ENCODE measurements around the gene LBHD2.
"Not testable (repeated sequence)": the region's sequence is repeated elsewhere in the genome, so short reads cannot be mapped to it uniquely, and the experiment has no call there.

The LBHD2 gene

GRCh38 chr14:103084021-103084919 lies at the start of gene LBHD2:
LBHD2 (plus strand) TSS chr14:103084210; CDS start chr14:103086013, 1,803 bp downstream.
- ATAC-seq (no peak), DNase-seq (no peak)

DNA sequence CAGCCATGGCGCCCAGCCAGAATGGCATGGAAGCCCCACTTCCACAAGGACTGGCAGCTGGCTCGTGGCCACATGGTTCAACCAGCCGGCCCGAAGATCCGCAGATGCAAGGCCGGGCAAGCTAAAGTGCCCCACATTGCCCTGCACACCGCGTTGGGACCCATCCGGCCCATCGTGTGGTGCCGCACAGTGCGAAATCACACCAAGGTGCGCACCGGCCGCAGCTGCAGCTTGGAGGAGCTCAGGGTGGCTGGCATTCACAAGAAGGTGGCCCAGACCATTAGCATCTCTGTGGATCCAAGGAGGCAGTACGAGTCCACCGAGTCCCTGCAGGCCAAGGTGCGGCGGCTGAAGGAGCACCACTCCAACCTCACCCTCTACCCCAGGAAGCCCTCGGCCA lies 42.5 kb upstream of the LBHD2 start:
- ATAC-seq, result no peak
- DNase-seq, result no peak

DNA sequence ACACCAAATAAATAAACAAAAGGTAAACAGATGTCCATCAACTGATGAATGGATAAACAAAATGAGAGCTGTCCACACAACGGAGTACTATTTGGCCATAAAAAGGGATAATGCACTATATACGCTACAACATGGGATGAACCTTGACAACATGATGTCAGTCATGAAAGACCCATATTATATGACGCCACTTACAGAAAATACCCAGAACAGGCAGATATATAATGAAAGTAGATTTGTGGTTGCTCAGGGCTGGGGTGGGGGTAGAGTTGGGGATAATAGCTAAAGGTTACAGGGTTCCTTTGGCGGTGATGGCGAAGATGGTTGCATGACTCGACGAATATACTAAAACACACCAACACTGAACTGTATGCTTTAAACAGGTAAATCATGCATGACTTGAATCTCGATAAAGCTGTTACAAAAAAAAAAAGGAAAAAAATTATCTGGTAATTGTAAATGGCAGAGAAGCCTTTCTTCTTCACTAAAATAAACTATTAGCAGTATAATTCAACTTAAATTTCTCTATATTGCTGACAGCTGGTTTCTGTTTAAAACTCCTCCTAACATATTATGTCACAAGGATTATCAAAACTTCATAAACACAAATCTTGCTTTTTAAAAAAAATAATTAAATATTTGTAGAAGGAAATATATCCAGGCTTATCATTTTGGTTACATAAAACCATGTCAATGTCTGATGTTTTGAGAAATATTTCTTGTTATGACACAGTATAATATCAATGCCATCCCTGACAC lies 40.6 kb upstream of the LBHD2 start:
- no peak for DNase-seq
- ATAC-seq, result no peak

GRCh38 chr14:103045371-103045869 lies 38.6 kb upstream of the LBHD2 start:
- DNase-seq, result no peak
- ATAC-seq, result no peak

DNA sequence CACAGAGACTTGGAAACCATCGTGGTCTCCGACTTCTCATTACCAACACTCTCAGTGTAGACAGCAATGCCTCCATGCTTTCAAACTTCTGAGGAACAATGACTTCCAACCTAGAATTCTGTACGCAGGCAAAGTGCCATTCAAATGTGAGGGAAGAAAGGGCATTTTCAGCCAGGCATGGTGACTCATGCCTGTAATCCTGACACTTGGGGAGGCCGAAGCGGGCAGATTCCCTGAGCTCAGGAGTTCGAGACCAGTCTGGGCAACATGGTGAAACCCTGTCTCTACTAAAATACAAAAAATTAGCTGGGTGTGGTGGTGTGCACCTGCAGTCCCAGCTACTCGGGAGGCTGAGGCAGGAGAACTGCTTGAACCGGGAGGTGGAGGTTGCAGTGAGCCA lies 36.6 kb upstream of the LBHD2 start:
- ATAC-seq, DNase-seq: not testable (repeated sequence)

DNA sequence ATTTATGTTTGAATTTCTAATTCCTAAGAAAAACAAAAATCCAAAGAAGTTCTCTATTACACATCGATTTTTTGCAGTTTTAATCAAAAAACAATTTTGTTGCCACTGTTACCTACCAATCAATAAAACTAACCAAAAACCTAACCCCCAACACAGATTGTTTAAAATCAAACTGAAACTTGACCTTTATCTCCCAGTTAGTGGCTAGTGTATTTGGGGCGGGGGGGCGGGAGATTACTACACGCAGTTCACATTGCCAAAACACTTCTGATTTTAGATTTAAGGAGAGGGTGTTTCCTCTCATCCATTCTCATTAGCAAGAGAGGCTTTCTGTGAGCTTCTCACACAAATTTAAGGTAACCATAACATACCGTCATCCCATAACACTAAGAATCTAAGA lies 33.1 kb upstream of the LBHD2 start:
- ATAC-seq, result no peak
- DNase-seq, result no peak

- no peak for DNase-seq
- ATAC-seq, result no peak
These were observed 31.6 kb upstream of the LBHD2 start for GRCh38 chr14:103052407-103052806.

GRCh38 chr14:103055695-103056094 lies 28.3 kb upstream of the LBHD2 start:
- no peak for ATAC-seq
- DNase-seq, result no peak

GRCh38 chr14:103056322-103057027 lies 27.5 kb upstream of the LBHD2 start:
- DNase-seq (no peak), ATAC-seq (no peak)

DNA sequence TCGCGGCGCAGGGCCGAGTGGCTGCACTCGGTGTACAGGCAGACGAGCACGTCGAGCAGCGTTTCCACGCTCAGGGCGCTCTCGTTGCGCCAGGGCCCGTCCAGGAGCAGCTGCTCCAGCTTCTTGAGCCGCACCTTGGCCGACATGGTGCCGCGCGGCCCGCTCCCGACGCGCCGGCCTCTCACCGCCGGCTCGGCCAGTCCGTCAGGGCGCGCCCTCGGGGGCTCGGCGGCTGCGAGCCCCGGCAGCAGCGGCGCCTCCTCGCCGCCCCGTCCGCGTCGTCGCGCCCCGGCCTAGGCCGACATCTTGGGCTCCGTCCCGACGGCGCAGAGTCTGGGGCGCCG lies 27.0 kb upstream of the LBHD2 start:
- DNase-seq (no peak), ATAC-seq (no peak)

GRCh38 chr14:103057372-103058163 lies 26.4 kb upstream of the LBHD2 start, which contains the start of gene CDC42BPB:
CDC42BPB (minus strand) TSS chr14:103057549; CDS start chr14:103057173, 376 bp downstream.
- DNase-seq (peak; percentile 59), ATAC-seq (peak; percentile 89)

GRCh38 chr14:103058164-103059055 lies 25.6 kb upstream of the LBHD2 start:
- DNase-seq, result no peak
- no peak for ATAC-seq

DNA sequence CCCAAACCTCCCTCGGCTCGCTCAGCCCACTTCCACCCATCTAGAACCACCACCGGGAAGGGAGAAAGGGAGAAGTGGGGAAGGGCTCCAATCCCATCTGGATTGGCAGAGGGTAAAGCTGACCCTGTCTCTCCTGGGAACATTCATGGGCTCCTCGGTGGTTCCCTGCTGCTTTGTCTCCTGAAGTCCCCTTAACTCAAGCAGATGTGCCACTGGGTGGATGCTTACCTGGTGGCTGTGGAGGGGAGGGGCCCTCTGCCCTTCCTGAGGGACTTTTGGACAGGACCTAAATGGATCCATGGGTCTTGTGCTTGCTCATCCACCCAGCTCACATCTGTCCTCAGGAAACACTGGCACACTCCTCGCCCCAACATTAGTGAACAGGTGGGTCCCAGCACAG lies 24.5 kb upstream of the LBHD2 start:
- DNase-seq (no peak), ATAC-seq (no peak)

- ATAC-seq (no peak), DNase-seq (no peak)
These were observed 22.5 kb upstream of the LBHD2 start for GRCh38 chr14:103061482-103061976.

DNA sequence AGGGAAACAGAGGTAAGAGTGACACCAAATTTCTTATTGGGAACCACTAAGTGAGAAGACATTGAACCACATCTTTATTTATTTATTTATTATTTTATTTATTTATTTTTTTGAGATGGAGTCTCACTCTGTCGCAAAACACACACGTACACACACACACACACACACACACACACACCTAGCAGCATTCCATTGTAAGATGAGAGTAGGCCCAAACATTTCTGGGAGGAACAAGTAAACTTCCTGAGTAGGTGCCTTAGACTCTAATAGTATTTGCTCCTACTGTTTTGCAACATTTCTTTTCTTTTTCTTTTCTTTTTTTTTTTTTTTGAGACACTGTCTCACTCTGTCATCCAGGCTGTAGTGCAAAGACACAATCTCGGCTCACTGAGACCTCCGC lies 19.6 kb upstream of the LBHD2 start:
- DNase-seq (no peak), ATAC-seq (no peak)

GRCh38 chr14:103064978-103065377 lies 19.0 kb upstream of the LBHD2 start:
- DNase-seq, result no peak
- ATAC-seq, result no peak

DNA sequence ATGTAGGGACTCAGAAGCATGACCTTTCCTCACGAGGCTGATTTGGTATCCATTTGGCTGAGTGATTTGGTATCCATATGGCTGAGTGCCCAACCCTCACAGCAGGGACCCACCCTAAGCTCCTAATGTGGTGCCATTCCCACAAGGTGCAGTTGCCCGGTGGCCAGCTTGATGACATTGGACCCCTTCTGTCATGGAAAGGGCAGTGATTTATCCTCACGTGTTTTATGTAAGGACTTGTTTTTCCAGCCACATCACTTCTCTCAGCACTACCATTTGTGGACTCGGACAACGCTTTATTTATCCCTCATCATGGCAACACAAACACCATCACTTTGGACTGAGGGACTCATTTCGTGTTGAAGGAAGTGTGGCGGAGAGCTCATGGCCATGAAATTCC lies 18.1 kb upstream of the LBHD2 start:
- DNase-seq, result no peak
- no peak for ATAC-seq

- no peak for ATAC-seq
- no peak for DNase-seq
These were observed 17.6 kb upstream of the LBHD2 start for GRCh38 chr14:103066399-103066798.

DNA sequence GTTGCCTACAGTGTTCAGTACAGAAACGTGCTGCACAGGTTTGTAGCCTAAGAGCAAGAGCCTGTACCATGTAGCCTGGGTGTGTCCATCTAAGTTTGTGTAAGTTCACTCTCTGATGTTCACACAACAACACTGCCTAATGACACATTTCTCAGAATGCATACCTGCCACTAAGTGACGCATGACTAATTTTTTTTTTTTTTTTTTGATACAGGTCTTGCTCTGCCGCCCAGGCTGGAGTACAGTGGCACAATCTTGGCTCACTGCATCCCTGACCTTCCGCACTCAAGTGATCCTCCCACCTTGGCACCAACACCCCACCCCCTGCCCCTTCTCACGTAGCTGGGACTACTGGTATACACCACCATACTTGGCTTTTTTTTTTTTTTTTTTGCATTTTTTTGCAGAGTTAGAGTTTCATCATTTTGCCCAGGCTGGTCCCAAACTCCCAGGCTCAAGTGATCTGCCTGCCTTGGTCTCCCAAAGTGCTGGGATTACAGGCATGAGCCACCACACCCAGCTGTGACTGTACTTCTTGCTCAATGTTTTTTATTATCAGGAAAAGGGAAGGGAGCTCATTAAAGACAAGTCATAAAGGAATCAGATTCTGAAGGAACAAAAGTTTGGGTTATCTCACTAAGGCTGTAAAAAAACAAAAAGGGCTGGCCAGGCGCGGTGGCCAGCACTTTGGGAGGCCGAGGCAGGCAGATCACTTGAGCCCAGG lies 16.6 kb upstream of the LBHD2 start:
- DNase-seq (no peak), ATAC-seq (no peak)
